Activated B cell treated with CpG ODN at 0.5 μM for 24 hours (primary cell): ENCODE measurements around the gene C16orf90. TPM values are rescaled to one million over a fixed set of nuclear protein-coding genes. Genes with fewer than 3 reads are reported as not detected.
"Not testable (repeated sequence)": the region's sequence is repeated elsewhere in the genome, so short reads cannot be mapped to it uniquely, and the experiment has no call there.

ENCODE experiments used
- ATAC-seq: fragments of 200-7000 bp; cut with Tn5 transposase; one replicate; pipeline ENCODE4 v1.10.0; 2021; ENCODE audit warnings: low read depth, mild to moderate bottlenecking, moderate library complexity
- CTCF ChIA-PET: fragments of 350-600 bp; sonication (Branson Sonifier 250); formaldehyde crosslinking; loops from one replicate; lab custom pipeline; 2021; ENCODE audit warnings: antibody characterized with exemption; lab: Charles Lee
- POLR2A ChIA-PET: fragments of 350-600 bp; sonication (Branson Sonifier 250); formaldehyde crosslinking; loops from one replicate; lab custom pipeline; 2021; ENCODE audit warnings: antibody characterized with exemption; lab: Charles Lee
- DNase-seq: peaks from one replicate; pipeline ENCODE4 v3.0.0; 2022
- H3K27ac Mint-ChIP-seq: one replicate; pipeline ENCODE4 v1.8.0; 2020; ENCODE audit warnings: mixed read lengths
- H3K27me3 Mint-ChIP-seq: one replicate; pipeline ENCODE4 v1.8.0; 2021; ENCODE audit warnings: mixed read lengths
- H3K36me3 Mint-ChIP-seq: one replicate; pipeline ENCODE4 v1.8.0; 2021; ENCODE audit warnings: low read depth, mixed read lengths
- H3K4me1 Mint-ChIP-seq: one replicate; pipeline ENCODE4 v1.8.0; 2021; ENCODE audit warnings: mixed read lengths
- H3K4me3 Mint-ChIP-seq: one replicate; pipeline ENCODE4 v1.8.0; 2020; ENCODE audit warnings: mild to moderate bottlenecking, mixed read lengths
- H3K9me3 Mint-ChIP-seq: one replicate; pipeline ENCODE4 v1.8.0; 2020; ENCODE audit warnings: mixed read lengths
- intact Hi-C: fragments of 100-400 bp; cut with micrococcal nuclease; formaldehyde crosslinking; loops from one replicate; pipeline ENCODE4 v1.15.1; 2024
- total RNA-seq: library from RNA; stranded (reverse); gene quantifications from 2 replicates; pipeline ENCODE4 v1.2.3, GENCODE V29; 2022
- TF ChIP-seq, protein P1 (sequence below): fragments of 200-600 bp; IDR thresholded peaks from one replicate; pipeline ENCODE4 v1.8.0; 2022; ENCODE audit warnings: antibody characterized with exemption, mild to moderate bottlenecking

C16orf90 gene
- total RNA-seq, 1 donor from 2014 or later = not detected

DNA sequence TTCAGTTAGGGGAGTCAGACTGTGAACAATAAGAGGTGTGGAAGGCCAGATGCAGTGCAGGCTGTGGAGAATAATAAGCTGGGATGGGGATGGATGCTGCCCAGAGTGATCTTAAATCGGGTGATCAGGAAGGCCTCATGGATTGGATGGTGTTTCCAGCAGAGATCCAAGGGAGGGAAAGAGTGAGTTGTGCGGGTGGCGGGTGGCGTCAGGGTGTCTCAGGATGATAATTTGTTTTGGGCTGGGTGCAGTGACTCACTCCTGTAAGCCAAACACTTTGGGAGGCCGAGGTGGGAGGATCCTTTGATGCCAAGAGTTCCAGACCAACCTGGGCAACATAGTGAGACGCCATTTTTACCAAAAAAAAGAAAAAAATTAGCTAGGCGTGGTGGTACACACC, 13.4 kb upstream of the C16orf90 start:
- H3K4me1 Mint-ChIP-seq = peaks cover under 1% of the 10 kb centered on the region
- peaks cover 52% of the 10 kb centered on the region for H3K36me3 Mint-ChIP-seq
- no peak for ATAC-seq
- H3K27ac Mint-ChIP-seq = no peak overlapping the region
- intact Hi-C loops = no loop called here
- no peak overlapping the region for H3K4me3 Mint-ChIP-seq
- H3K27me3 Mint-ChIP-seq = no peaks in the 10 kb centered on the region
- POLR2A ChIA-PET = no interaction called here
- TF ChIP-seq, protein P1, sequence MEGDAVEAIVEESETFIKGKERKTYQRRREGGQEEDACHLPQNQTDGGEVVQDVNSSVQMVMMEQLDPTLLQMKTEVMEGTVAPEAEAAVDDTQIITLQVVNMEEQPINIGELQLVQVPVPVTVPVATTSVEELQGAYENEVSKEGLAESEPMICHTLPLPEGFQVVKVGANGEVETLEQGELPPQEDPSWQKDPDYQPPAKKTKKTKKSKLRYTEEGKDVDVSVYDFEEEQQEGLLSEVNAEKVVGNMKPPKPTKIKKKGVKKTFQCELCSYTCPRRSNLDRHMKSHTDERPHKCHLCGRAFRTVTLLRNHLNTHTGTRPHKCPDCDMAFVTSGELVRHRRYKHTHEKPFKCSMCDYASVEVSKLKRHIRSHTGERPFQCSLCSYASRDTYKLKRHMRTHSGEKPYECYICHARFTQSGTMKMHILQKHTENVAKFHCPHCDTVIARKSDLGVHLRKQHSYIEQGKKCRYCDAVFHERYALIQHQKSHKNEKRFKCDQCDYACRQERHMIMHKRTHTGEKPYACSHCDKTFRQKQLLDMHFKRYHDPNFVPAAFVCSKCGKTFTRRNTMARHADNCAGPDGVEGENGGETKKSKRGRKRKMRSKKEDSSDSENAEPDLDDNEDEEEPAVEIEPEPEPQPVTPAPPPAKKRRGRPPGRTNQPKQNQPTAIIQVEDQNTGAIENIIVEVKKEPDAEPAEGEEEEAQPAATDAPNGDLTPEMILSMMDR = no peak
- no peak for DNase-seq
- H3K9me3 Mint-ChIP-seq = no peaks in the 10 kb centered on the region
- CTCF ChIA-PET = no interaction called here

DNA sequence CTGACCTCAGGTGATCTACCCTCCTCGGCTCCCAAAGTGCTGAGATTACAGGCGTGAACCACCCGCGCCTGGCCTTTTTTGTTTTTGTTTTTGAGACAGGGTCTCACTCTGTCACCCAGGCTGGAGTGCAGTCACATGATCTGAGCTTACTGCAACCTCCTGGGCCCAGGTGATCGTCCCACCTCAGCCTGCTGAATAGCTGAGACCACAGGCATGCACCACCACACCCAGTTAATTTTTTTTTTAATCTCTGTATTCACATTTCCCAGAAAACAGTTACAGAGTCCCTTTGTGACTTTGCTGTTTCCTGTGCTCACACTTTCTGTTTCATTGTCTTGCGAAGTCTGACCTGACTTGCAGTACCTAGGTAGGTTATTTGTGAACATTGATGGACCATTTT, 8.2 kb upstream of the C16orf90 start:
- intact Hi-C loops = loop anchor here (5.0 kb wide), 1 partner anchor 321 kb away; no protein-coding TSS in a partner anchor
- ChIA-PET CTCF (no interaction called here), POLR2A (no interaction called here)
- Mint-ChIP-seq H3K4me3 (peak overlapping the region; percentile 15), H3K27me3 (no peaks in the 10 kb centered on the region), H3K27ac (no peak overlapping the region), H3K36me3 (peaks cover 25% of the 10 kb centered on the region), H3K4me1 (peaks cover 29% of the 10 kb centered on the region), H3K9me3 (no peaks in the 10 kb centered on the region)
- no peak for DNase-seq
- TF ChIP-seq, protein P1 = no peak
- ATAC-seq = no peak

DNA sequence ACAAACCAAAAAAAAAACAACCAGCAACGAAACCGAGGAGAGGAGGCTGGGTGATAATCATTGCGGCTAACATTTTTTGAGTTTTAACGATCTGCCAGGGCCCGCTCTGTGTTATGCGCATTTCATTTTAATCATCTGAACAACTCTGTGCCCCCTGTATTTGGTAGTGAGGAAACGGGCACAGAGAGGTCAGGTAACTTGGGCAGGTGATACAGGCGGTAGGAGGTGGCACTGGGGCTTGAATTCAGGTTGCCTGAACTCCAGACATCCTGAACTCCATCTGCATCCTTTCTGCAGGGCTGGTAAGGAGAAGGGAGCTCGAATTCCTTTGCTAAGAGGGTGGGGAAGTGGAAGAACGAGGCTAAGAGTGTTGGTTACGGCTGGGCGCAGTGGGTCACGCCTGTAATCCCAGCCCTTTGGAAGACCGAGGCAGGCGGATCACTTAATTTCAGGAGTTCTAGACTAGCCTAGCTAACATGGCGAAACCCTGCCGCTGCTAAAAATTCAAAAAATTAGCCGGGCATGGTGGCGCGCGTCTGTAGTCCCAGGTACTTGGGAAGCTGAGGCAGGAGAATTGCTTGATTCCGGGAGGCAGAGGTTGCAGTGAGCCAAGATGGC, 6.6 kb upstream of the C16orf90 start:
- no peak for DNase-seq
- intact Hi-C loops = loop anchor here (2.0 to 5.0 kb wide), 2 partner anchors 320 to 401 kb away; no protein-coding TSS in a partner anchor
- H3K27me3 Mint-ChIP-seq = no peaks in the 10 kb centered on the region
- CTCF ChIA-PET = interaction anchor here (0.7 kb wide), 1 partner anchor 101 kb away, joined by 3 read pairs; the partner anchor contains the start of genes ZNF174 and ZSCAN32
- peak overlapping the region; percentile 86 for H3K4me3 Mint-ChIP-seq
- no peaks in the 10 kb centered on the region for H3K9me3 Mint-ChIP-seq
- TF ChIP-seq, protein P1 = no peak
- POLR2A ChIA-PET = interaction anchor here (0.7 to 1.6 kb wide), 3 partner anchors 45 to 219 kb away, joined by 3 to 7 read pairs (median 6); partner anchors contain the start of genes ZNF174 and ZSCAN32
- peaks cover 16% of the 10 kb centered on the region for H3K36me3 Mint-ChIP-seq
- H3K27ac Mint-ChIP-seq = no peak overlapping the region
- ATAC-seq = no peak
- peaks cover 29% of the 10 kb centered on the region for H3K4me1 Mint-ChIP-seq

DNA sequence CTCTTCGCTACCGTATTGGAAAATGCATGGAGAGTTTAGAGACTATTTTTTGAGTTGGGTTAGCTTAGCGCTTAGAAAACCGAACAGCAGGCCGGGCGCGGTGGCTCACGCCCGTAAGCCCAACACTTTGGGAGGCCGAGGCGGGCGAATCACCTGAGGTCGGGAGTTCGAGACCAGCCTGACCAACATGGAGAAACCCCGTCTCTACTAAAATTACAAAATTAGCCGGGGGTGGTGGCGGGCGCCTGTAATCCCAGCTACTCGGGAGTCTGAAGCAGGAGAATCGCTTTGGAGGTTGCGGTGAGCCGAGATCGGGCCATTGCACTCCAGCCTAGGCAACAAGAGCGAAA, 6.1 kb upstream of the C16orf90 start:
- Mint-ChIP-seq H3K36me3 (peaks cover 16% of the 10 kb centered on the region), H3K4me3 (peak overlapping the region; percentile 86), H3K27ac (peak overlapping the region; percentile 74), H3K4me1 (peaks cover 29% of the 10 kb centered on the region)
- CTCF ChIA-PET = interaction anchor here (0.7 to 1.2 kb wide), 2 partner anchors 11 to 100 kb away, joined by 3 read pairs; partner anchors contain the start of genes ZNF174 and ZSCAN32
- intact Hi-C loops = loop anchor here (2.0 to 5.0 kb wide), 2 partner anchors 319 to 401 kb away; no protein-coding TSS in a partner anchor
- not testable (repeated sequence) for DNase-seq, H3K27me3 Mint-ChIP-seq, ATAC-seq, H3K9me3 Mint-ChIP-seq
- POLR2A ChIA-PET = interaction anchor here (0.7 to 1.6 kb wide), 3 partner anchors 44 to 219 kb away, joined by 3 to 7 read pairs (median 6); partner anchors contain the start of genes ZNF174 and ZSCAN32

DNA sequence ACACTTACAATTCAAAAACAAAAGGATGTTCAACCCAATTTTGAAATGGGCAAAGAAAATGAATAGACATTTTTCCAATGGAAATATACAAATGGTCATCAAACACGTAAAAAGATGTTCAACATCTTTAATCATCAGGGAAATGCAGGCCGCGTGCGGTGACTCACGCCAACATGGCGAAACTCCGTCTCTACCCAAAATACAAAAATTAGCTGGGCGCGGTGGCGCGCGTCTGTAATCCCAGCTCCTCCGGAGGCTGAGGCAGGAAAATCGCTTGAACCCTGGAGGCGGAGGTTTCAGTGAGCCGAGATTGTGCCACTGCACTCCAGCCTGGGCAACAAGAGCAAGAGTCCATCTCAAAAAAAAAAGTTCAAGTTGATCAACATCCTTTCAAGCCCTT, 3.7 kb upstream of the C16orf90 start:
- H3K27me3 Mint-ChIP-seq = no peaks in the 10 kb centered on the region
- H3K36me3 Mint-ChIP-seq = peaks cover 2% of the 10 kb centered on the region
- peaks cover 29% of the 10 kb centered on the region for H3K4me1 Mint-ChIP-seq
- intact Hi-C loops = no loop called here
- no peaks in the 10 kb centered on the region for H3K9me3 Mint-ChIP-seq
- H3K27ac Mint-ChIP-seq = no peak overlapping the region
- ChIA-PET CTCF (interaction anchor here (0.6 kb wide), 1 partner anchor 370 kb away, joined by 3 read pairs; no protein-coding TSS in a partner anchor), POLR2A (interaction anchor here (1.3 kb wide), 1 partner anchor 42 kb away, joined by 4 read pairs; no protein-coding TSS in a partner anchor)
- no peak for ATAC-seq
- no peak for DNase-seq
- H3K4me3 Mint-ChIP-seq = no peak overlapping the region
- TF ChIP-seq, protein P1 = no peak
